VCaP (cell line): Measurements from ENCODE around the gene MUTYH.

Experiments used
- H3K27ac ChIP-seq: fragments of 450-650 bp; 2 replicates; pipeline ENCODE4 v1.5.1; 2017
- CTCF ChIP-seq: fragments of 450-650 bp; conservative IDR thresholded peaks from 2 replicates; pipeline ENCODE4 v1.5.1; 2017; ENCODE audit warnings: mild to moderate bottlenecking, moderate library complexity

Gene MUTYH

GRCh38 chr1:45379524-45379923 lies 39.3 kb upstream of the MUTYH start:
- H3K27ac ChIP-seq: no peak overlapping the region
- TF ChIP-seq CTCF: no peak

- H3K27ac ChIP-seq: no peak overlapping the region
- TF ChIP-seq CTCF: no peak
Measured at GRCh38 chr1:45378184-45378583, 37.9 kb upstream of the MUTYH start.

- H3K27ac ChIP-seq: peak overlapping the region; percentile 58
- TF ChIP-seq CTCF: no peak
Measured at GRCh38 chr1:45375104-45376090, 35.2 kb upstream of the MUTYH start.

GRCh38 chr1:45373573-45373972 lies 33.3 kb upstream of the MUTYH start:
- TF ChIP-seq CTCF: no peak
- H3K27ac ChIP-seq: peak overlapping the region; percentile 58

- no peak for TF ChIP-seq CTCF
- no peak overlapping the region for H3K27ac ChIP-seq
Measured at GRCh38 chr1:45370575-45370974, 30.3 kb upstream of the MUTYH start.

GRCh38 chr1:45365051-45365450 lies 24.8 kb upstream of the MUTYH start:
- H3K27ac ChIP-seq: no peak overlapping the region
- TF ChIP-seq CTCF: no peak

GRCh38 chr1:45364294-45364693 lies 24.1 kb upstream of the MUTYH start:
- H3K27ac ChIP-seq: no peak overlapping the region
- TF ChIP-seq CTCF: no peak

GRCh38 chr1:45360981-45361380 lies 20.7 kb upstream of the MUTYH start:
- peak overlapping the region; percentile 78 for H3K27ac ChIP-seq
